NCI-H2196 (cell line): ENCODE measurements around the gene APBB1IP.
"Not testable (repeated sequence)": the region's sequence is repeated elsewhere in the genome, so short reads cannot be mapped to it uniquely, and the experiment has no call there.

Experiments used
- DNase-seq: peaks from one replicate; lab custom pipeline; 2025; ENCODE audit not compliant: unreplicated experiment; lab: John Stamatoyannopoulos, UW

The APBB1IP gene

GRCh38 chr10:26504429-26504828, 66.3 kb downstream of the APBB1IP start:
- DNase-seq: not testable (repeated sequence)

GRCh38 chr10:26505491-26505890, 67.3 kb downstream of the APBB1IP start:
- no peak for DNase-seq

- DNase-seq: no peak
Measured at GRCh38 chr10:26506736-26507135, 68.6 kb downstream of the APBB1IP start.

GRCh38 chr10:26507441-26507840, 69.3 kb downstream of the APBB1IP start:
- no peak for DNase-seq

- DNase-seq: no peak
Measured at GRCh38 chr10:26508016-26508415, 69.9 kb downstream of the APBB1IP start.

GRCh38 chr10:26509307-26509706, 71.2 kb downstream of the APBB1IP start:
- DNase-seq: no peak

GRCh38 chr10:26513101-26513500, 75.0 kb downstream of the APBB1IP start:
- DNase-seq: no peak

GRCh38 chr10:26516540-26517101, 78.5 kb downstream of the APBB1IP start:
- no peak for DNase-seq

GRCh38 chr10:26517141-26517867, 79.2 kb downstream of the APBB1IP start:
- no peak for DNase-seq

- no peak for DNase-seq
Measured at GRCh38 chr10:26519803-26520202, 81.7 kb downstream of the APBB1IP start.

GRCh38 chr10:26520575-26520974, 82.4 kb downstream of the APBB1IP start:
- no peak for DNase-seq

- no peak for DNase-seq
Measured at GRCh38 chr10:26524161-26524896, 86.2 kb downstream of the APBB1IP start.

- DNase-seq: no peak
Measured at GRCh38 chr10:26525586-26525985, 87.4 kb downstream of the APBB1IP start.

GRCh38 chr10:26527018-26527417, 88.9 kb downstream of the APBB1IP start:
- no peak for DNase-seq

GRCh38 chr10:26528048-26528447, 89.9 kb downstream of the APBB1IP start:
- DNase-seq: no peak

- no peak for DNase-seq
Measured at GRCh38 chr10:26528715-26529393, 90.7 kb downstream of the APBB1IP start.

- DNase-seq: no peak
Measured at GRCh38 chr10:26534384-26534783, 96.2 kb downstream of the APBB1IP start.

- DNase-seq: no peak
Measured at GRCh38 chr10:26540601-26541000, 102.5 kb downstream of the APBB1IP start.

- DNase-seq: no peak
Measured at GRCh38 chr10:26543567-26544306, 105.6 kb downstream of the APBB1IP start.

- DNase-seq: no peak
Measured at GRCh38 chr10:26544932-26545331, 106.8 kb downstream of the APBB1IP start.
